Ovary (tissue), 9 donors: ENCODE data around the gene FAM222B. TPM values are rescaled to one million over a fixed set of nuclear protein-coding genes. Genes with fewer than 3 reads are reported as not detected.

ENCODE experiments used
- DNase-seq, 5 donors: peaks; one replicate each; pipeline ENCODE4 v3.0.0-alpha.2; 2019 to 2020
- H3K27ac ChIP-seq, 2 donors: fragments of 200-600 bp; one replicate each; pipeline versions ENCODE4 v1.5.1 to v1.8.0; 2019 to 2022
- H3K27me3 ChIP-seq: fragments of 200-600 bp; one replicate; pipeline ENCODE4 v1.8.0; 2022
- H3K36me3 ChIP-seq: fragments of 200-600 bp; sonication (generic); one replicate; pipeline ENCODE4 v1.5.1; 2019
- H3K4me1 ChIP-seq: one replicate; pipeline ENCODE4 v1.8.1; 2013; ENCODE audit warnings: mild to moderate bottlenecking, moderate library complexity; ENCODE audit not compliant: insufficient read depth
- H3K4me3 ChIP-seq: fragments of 200-600 bp; sonication (generic); one replicate; pipeline ENCODE4 v1.5.1; 2017
- H3K9me3 ChIP-seq, 2 donors: fragments of 200-600 bp in 1 of 2; sonication (generic) in 1 of 2; one replicate each; pipeline versions ENCODE4 v1.5.1 to v1.8.1; 2013 to 2019; ENCODE audit warnings: mild to moderate bottlenecking in 1 of 2, moderate library complexity in 1 of 2
- CTCF ChIP-seq, 3 donors: fragments of 450-650 bp in 2 of 3; fragments of 200-600 bp in 1 of 3; IDR thresholded peaks; one replicate each; pipeline versions ENCODE4 v1.5.1 to v1.8.0; 2016 to 2022; ENCODE audit warnings: antibody characterized with exemption in 3 of 3, mild to moderate bottlenecking in 1 of 3
- EP300 ChIP-seq: sonication (generic); formaldehyde crosslinking; IDR thresholded peaks from one replicate; pipeline ENCODE4 v1.6.1; 2017; ENCODE audit warnings: antibody characterized with exemption
- POLR2A ChIP-seq: fragments of 450-650 bp; IDR thresholded peaks from one replicate; pipeline ENCODE4 v1.6.1; 2017; ENCODE audit warnings: antibody characterized with exemption, mild to moderate bottlenecking, moderate library complexity
- WGBS, 3 donors: extraction: QIAGEN DNeasy Blood & Tissue Kit in 1 of 3; methylation state at CpG; one replicate each; pipeline versions ENCODE4 v1.1.5 to v1.1.7; 2013 to 2017; 5-methylcytosine and 5-hydroxymethylcytosine counted together
- intact Hi-C, 4 donors: fragments of 100-400 bp; cut with DNase I; formaldehyde crosslinking; loops; one replicate each; pipeline versions ENCODE4 v1.11.0 to v1.15.1; 2022 to 2023
- polyA plus RNA-seq, 2 donors: library from polyadenylated mRNA; stranded (reverse); fragments of 200-250 nt in 1 of 2; fragments of 350-450 nt in 1 of 2; fragmentation: Illumina TruSeq in 1 of 2; extraction: RNeasy Lipid Tissue Mini Kit (QIAGEN cat#74804) in 1 of 2; gene quantifications; one replicate each; pipeline ENCODE4 v1.2.3, GENCODE V29; 2013 to 2014
- total RNA-seq, 7 donors: library from RNA; depleted of rRNA in 2 of 7; stranded (reverse); fragments of >200 nt in 2 of 7; fragmentation: NEBNext Ultra II Directional in 3 of 7; extraction: Animal tissue kit (Norgen Biotek cat#: 25700) in 3 of 7; gene quantifications; one replicate each; pipeline versions ENCODE4 v1.1.0 to v1.2.4, GENCODE V29; 2016 to 2023
- donor health status: DM: no; HTN: no; CAD: no; lungs with moderate emphysema.
- donor health status: DM: no; HTN: no; CAD: no.
- donor health status: Bipolar disorder and iron deficiency.
- donor health status: DM: yes; HTN: yes; CAD: no.
- donor health status: DM: no; HTN: no; CAD: no.
- donor health status: DM: yes; HTN: yes; CAD: no.

FAM222B gene
- total and polyA plus RNA-seq, 9 donors: 8.0 to 19.8 (median 15.9) TPM

DNA sequence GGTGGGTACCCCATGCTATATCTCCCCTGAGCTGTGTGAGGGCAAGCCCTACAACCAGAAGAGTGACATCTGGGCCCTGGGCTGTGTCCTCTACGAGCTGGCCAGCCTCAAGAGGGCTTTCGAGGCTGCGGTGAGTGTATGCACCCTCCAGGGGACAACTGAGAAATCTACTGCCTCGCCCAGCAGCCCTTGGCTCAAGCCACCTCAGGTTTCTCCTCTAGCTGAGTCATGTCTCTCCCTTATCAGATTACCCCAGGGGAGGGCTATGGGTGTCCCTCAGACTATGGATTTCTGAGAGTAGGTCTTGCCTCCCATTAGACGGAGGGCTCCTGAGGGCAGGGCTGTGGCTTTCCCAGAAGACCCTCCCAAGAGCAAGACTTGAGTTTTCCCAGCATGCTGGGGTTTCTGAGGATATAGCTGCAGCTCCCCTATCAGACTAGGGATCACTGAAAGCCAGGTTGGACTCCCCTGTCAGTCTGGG lies 107.3 kb downstream of the FAM222B start:
- intact Hi-C loops: no loop called here
- 87 to 92% (median 88%) methylated on average over 4 to 5 of the region's 5 CpGs for WGBS, 3 donors
- no peak for DNase-seq

GRCh38 chr17:28734712-28735241 lies 107.8 kb downstream of the FAM222B start:
- TF ChIP-seq CTCF (IDR thresholded peaks at IDR 0.05) (no peak), EP300 (no peak), POLR2A (no peak)
- 86 to 95% (median 90%) methylated on average over 10 of the region's 10 CpGs for WGBS, 3 donors
- no peak for DNase-seq

More for the DNA sequence above, 107.3 kb downstream of the FAM222B start:
- Histone ChIP-seq H3K27ac (no peak overlapping the region), H3K27me3 (no peaks in the 10 kb centered on the region), H3K36me3 (no peaks in the 10 kb centered on the region), H3K4me3 (no peak overlapping the region), H3K4me1 (no peaks in the 10 kb centered on the region), H3K9me3 (no peaks in the 10 kb centered on the region)
- TF ChIP-seq POLR2A (no peak), EP300 (no peak), CTCF (IDR thresholded peaks at IDR 0.05) (no peak)

DNA sequence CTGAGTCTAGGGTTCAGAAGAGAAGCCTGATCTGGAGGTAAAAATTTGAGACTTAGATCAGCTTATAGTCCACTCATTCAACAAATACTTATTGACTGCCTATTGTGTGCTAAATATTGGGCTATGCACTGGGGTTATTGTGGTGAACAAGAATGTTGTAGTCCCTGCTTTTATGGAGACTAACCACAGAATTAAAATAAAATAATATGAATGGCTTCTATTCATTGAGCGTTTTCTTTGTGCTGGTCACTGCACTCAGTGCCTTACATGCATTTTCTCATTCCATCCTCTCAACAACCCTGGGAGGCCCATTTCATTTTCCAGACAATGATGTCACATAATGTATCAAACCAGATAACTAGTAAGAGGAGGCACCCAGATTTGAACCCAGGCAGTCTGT lies 109.2 kb downstream of the FAM222B start:
- Histone ChIP-seq H3K9me3 (no peaks in the 10 kb centered on the region), H3K36me3 (no peaks in the 10 kb centered on the region), H3K4me3 (no peak overlapping the region), H3K27ac (no peak overlapping the region), H3K27me3 (no peaks in the 10 kb centered on the region), H3K4me1 (no peaks in the 10 kb centered on the region)
- intact Hi-C loops: loop anchor here in 1 of 4 donors (1.0 kb wide), 1 partner anchor 28 kb away; no protein-coding TSS in a partner anchor
- no peak for DNase-seq
- TF ChIP-seq EP300: no peak
- no peak for TF ChIP-seq POLR2A
- TF ChIP-seq CTCF (IDR thresholded peaks at IDR 0.05): no peak
- WGBS, 3 donors: 82 to 95% (median 95%) methylated on average over 1 of the region's 1 CpG

More at GRCh38 chr17:28734712-28735241, 107.8 kb downstream of the FAM222B start:
- H3K4me3 ChIP-seq: no peak overlapping the region
- no peak overlapping the region for H3K27ac ChIP-seq
- H3K27me3 ChIP-seq: no peaks in the 10 kb centered on the region
- H3K4me1 ChIP-seq: no peaks in the 10 kb centered on the region
- no peaks in the 10 kb centered on the region for H3K9me3 ChIP-seq
- intact Hi-C loops: no loop called here
- no peaks in the 10 kb centered on the region for H3K36me3 ChIP-seq

- 82 to 85% (median 84%) methylated on average over 11 of the region's 11 CpGs for WGBS, 3 donors
- Histone ChIP-seq H3K4me3 (no peak overlapping the region), H3K27ac (no peak overlapping the region), H3K36me3 (no peaks in the 10 kb centered on the region), H3K9me3 (no peaks in the 10 kb centered on the region), H3K27me3 (no peaks in the 10 kb centered on the region), H3K4me1 (peaks cover 5% of the 10 kb centered on the region)
- no peak for TF ChIP-seq EP300
- no peak for TF ChIP-seq POLR2A
- no peak for TF ChIP-seq CTCF (IDR thresholded peaks at IDR 0.05)
- intact Hi-C loops: loop anchor here in 2 of 4 donors (2.0 to 10.0 kb wide), 2 partner anchors 15 to 165 kb away; partner anchors contain the start of genes TRAF4 (in 2 of the 2) and FLOT2 (in 1 of the 2)
- DNase-seq: no peak
These were observed 112.7 kb downstream of the FAM222B start for GRCh38 chr17:28729950-28730330.
